GM18499 (cell line): ENCODE results near the gene B4GALNT2.
"Not testable (repeated sequence)": the region's sequence is repeated elsewhere in the genome, so short reads cannot be mapped to it uniquely, and the experiment has no call there.

ENCODE experiments used
- ATAC-seq: cut with Tn5 transposase; IDR thresholded peaks from one replicate; pipeline ENCODE4 v1.9.1; 2021; ENCODE audit warnings: moderate number of reproducible peaks; ENCODE audit not compliant: insufficient read depth, unreplicated experiment

Gene B4GALNT2

GRCh38 chr17:49132699-49133364 lies at the start of gene B4GALNT2:
Gene B4GALNT2, plus strand, starts transcription at chr17:49132769. Its CDS starts 24 bp downstream, at chr17:49132793.
- no peak for ATAC-seq

GRCh38 chr17:49085046-49085445 lies 47.5 kb upstream of the B4GALNT2 start:
- ATAC-seq = not testable (repeated sequence)

GRCh38 chr17:49085565-49086315 lies 46.8 kb upstream of the B4GALNT2 start:
- no peak for ATAC-seq

GRCh38 chr17:49086316-49086605 lies 46.3 kb upstream of the B4GALNT2 start:
- no peak for ATAC-seq

- no peak for ATAC-seq
Measured at GRCh38 chr17:49086649-49087048, 45.9 kb upstream of the B4GALNT2 start.

- ATAC-seq = no peak
Measured at GRCh38 chr17:49089094-49089493, 43.5 kb upstream of the B4GALNT2 start.

GRCh38 chr17:49090878-49091594 lies 41.5 kb upstream of the B4GALNT2 start:
- no peak for ATAC-seq

- no peak for ATAC-seq
Measured at GRCh38 chr17:49093131-49093530, 39.4 kb upstream of the B4GALNT2 start.

GRCh38 chr17:49100601-49101000 lies 32.0 kb upstream of the B4GALNT2 start:
- ATAC-seq = no peak

GRCh38 chr17:49101054-49101534 lies 31.5 kb upstream of the B4GALNT2 start:
- ATAC-seq = no peak

GRCh38 chr17:49103360-49103759 lies 29.2 kb upstream of the B4GALNT2 start:
- ATAC-seq = not testable (repeated sequence)

GRCh38 chr17:49104511-49105074 lies 28.0 kb upstream of the B4GALNT2 start:
- ATAC-seq = no peak

- no peak for ATAC-seq
Measured at GRCh38 chr17:49106321-49107210, 26.0 kb upstream of the B4GALNT2 start.

- no peak for ATAC-seq
Measured at GRCh38 chr17:49107211-49107557, 25.4 kb upstream of the B4GALNT2 start.

GRCh38 chr17:49108318-49108717 lies 24.3 kb upstream of the B4GALNT2 start:
- no peak for ATAC-seq

GRCh38 chr17:49110509-49110908 lies 22.1 kb upstream of the B4GALNT2 start:
- ATAC-seq = no peak

- ATAC-seq = no peak
Measured at GRCh38 chr17:49111934-49112333, 20.6 kb upstream of the B4GALNT2 start.

GRCh38 chr17:49112936-49113335 lies 19.6 kb upstream of the B4GALNT2 start:
- ATAC-seq = no peak

- no peak for ATAC-seq
Measured at GRCh38 chr17:49114703-49115102, 17.9 kb upstream of the B4GALNT2 start.
